ENCODE measurements around the gene CCDC38. TPM values are rescaled to one million over a fixed set of nuclear protein-coding genes. Genes with fewer than 3 reads are reported as not detected.
A peak's percentile ranks its signal among the peaks of the same experiment; 100 is the strongest.
"Not testable (repeated sequence)": the region's sequence is repeated elsewhere in the genome, so short reads cannot be mapped to it uniquely, and the experiment has no call there.

CCDC38 gene
- total RNA-seq, 1 experiment from 2014 or later = 0.35 TPM

DNA sequence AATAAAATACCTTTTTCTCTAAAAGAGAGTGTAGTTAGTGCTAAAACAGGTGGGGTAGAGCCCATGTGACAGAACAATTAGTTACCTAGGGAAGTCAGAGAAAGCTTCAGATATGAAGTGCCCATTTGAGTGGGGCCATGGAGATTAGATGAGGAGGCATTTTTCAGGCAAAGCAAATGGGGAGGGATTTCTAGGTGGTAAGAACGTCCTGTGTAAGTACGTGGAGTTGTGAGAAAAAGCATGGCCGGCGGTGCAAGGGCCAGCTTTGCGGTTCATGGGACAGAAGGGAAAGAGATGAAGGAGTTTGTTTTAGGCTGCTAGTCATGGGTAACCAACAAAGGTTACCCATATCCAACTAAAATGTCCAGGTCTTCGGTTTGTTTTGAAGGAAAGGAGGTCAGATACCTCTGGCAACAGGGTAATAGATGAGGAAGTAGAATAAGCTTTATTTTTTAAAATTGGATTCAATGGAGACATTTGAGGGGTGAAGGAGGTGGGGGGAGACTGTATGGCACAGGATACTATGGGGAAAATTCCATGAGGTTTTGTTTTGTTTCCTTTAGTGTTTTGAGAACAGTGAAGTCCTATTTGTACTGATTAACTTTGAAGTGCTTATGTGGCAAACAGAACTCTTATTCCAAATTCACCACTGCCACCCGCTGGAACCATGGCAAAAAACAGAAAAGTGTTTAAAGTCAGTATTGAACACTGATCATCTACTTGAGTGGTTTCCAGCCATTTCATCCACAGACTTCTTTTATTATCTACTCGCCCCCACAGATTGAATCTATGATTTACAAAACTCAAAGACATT is 93.6 kb downstream of the CCDC38 start:
- H2AFZ ChIP-seq = peak overlapping the region; percentile 58; the same call in 1 of the 2 replicates
- H3K9me3 ChIP-seq (ENCODE audit: insufficient read depth, low read depth) = no peaks in the 10 kb centered on the region
- H3F3A ChIP-seq (ENCODE audit: insufficient read depth, low read depth) = no peaks in the 10 kb centered on the region
- peak; percentile 36 to 49 for DNase-seq
- H3K79me2 ChIP-seq (ENCODE audit: low read depth) = no peaks in the 10 kb centered on the region
- ChIA-PET CTCF (interaction anchor here (0.7 to 1.3 kb wide), 4 partner anchors 31 to 626 kb away, joined by 3 to 9 read pairs (median 8); no protein-coding TSS in a partner anchor), POLR2A (ENCODE audit: unreplicated experiment) (no interaction called here)
- H3K4me3 ChIP-seq = no peak overlapping the region
- no peak overlapping the region for H3K27ac ChIP-seq
- no peaks in the 10 kb centered on the region for H3K9me2 ChIP-seq (ENCODE audit: insufficient read depth)
- no TSS peak for BruUV-seq (replicated peaks)
- H3K36me3 ChIP-seq (ENCODE audit: low read depth) = no peaks in the 10 kb centered on the region
- TF ChIP-seq, protein P1, sequence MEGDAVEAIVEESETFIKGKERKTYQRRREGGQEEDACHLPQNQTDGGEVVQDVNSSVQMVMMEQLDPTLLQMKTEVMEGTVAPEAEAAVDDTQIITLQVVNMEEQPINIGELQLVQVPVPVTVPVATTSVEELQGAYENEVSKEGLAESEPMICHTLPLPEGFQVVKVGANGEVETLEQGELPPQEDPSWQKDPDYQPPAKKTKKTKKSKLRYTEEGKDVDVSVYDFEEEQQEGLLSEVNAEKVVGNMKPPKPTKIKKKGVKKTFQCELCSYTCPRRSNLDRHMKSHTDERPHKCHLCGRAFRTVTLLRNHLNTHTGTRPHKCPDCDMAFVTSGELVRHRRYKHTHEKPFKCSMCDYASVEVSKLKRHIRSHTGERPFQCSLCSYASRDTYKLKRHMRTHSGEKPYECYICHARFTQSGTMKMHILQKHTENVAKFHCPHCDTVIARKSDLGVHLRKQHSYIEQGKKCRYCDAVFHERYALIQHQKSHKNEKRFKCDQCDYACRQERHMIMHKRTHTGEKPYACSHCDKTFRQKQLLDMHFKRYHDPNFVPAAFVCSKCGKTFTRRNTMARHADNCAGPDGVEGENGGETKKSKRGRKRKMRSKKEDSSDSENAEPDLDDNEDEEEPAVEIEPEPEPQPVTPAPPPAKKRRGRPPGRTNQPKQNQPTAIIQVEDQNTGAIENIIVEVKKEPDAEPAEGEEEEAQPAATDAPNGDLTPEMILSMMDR (conservative IDR thresholded peaks at IDR 0.05) = peak; percentile 65
- no peak for TF ChIP-seq EZH2 (IDR thresholded peaks at IDR 0.05; ENCODE audit: low read depth)
- intact Hi-C loops (cut with micrococcal nuclease; ENCODE audit: unreplicated experiment) = loop anchor here (5.0 kb wide), 1 partner anchor 266 kb away; no protein-coding TSS in a partner anchor
- no peak overlapping the region for H3K4me2 ChIP-seq
- H3K4me1 ChIP-seq (replicated peaks; ENCODE audit: insufficient read depth) = no peaks in the 10 kb centered on the region
- H4K20me1 ChIP-seq (ENCODE audit: insufficient read depth) = no peaks in the 10 kb centered on the region
- H3K27me3 ChIP-seq (ENCODE audit: insufficient read depth, low read depth) = no peaks in the 10 kb centered on the region

DNA sequence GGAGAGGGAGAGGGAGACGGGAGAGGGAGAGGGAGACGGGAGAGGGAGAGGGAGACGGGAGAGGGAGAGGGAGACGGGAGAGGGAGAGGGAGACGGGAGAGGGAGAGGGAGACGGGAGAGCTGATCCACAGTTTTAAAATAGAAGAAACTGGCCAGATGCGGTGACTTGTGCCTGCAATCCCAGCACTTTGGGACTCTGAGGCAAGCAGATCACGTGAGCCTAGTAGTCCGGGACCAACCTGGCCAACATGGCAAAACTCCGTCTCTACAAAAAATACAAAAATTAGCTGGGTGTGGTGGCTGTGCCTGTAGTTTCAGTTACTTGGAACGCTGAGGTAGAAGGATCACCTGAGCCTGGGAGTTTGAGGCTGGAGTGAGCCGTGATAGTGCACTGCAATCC is 100.0 kb downstream of the CCDC38 start:
- intact Hi-C loops (cut with micrococcal nuclease; ENCODE audit: unreplicated experiment); H3K4me3 ChIP-seq; H3K9me3 ChIP-seq (ENCODE audit: insufficient read depth, low read depth); DNase-seq; H3K4me2 ChIP-seq; POLR2A ChIA-PET (ENCODE audit: unreplicated experiment); H3K36me3 ChIP-seq (ENCODE audit: low read depth); H2AFZ ChIP-seq; H3F3A ChIP-seq (ENCODE audit: insufficient read depth, low read depth); H3K4me1 ChIP-seq (replicated peaks; ENCODE audit: insufficient read depth); BruUV-seq (replicated peaks); CTCF ChIA-PET; H3K9me2 ChIP-seq (ENCODE audit: insufficient read depth); H3K79me2 ChIP-seq (ENCODE audit: low read depth); H3K27ac ChIP-seq; H4K20me1 ChIP-seq (ENCODE audit: insufficient read depth); H3K27me3 ChIP-seq (ENCODE audit: insufficient read depth, low read depth): not testable (repeated sequence)

DNA sequence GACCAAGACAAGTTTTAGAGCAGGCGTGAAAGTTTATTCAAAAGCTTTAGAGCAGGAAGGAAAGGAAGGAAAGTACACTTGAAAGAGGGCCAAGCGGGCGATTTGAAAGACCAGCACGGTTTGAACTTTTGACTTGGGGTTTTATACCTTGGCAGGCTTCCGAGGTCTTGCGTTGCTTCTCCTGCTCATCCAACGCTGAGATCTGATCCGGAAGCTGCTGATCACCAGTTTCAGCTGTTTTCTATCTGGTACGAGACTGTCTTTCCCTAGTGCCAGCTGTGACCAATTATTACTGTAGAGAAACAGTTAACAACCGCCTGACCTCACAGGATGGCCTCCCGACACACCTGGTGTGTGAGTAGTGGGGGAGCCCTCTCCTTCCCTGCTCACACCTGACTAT is 104.3 kb downstream of the CCDC38 start:
- Histone ChIP-seq H3K9me3 (ENCODE audit: insufficient read depth, low read depth) (no peaks in the 10 kb centered on the region), H3K9me2 (ENCODE audit: insufficient read depth) (no peaks in the 10 kb centered on the region), H3K4me1 (replicated peaks; ENCODE audit: insufficient read depth) (peaks cover 21% of the 10 kb centered on the region), H3K27me3 (ENCODE audit: insufficient read depth, low read depth) (no peaks in the 10 kb centered on the region), H3K79me2 (ENCODE audit: low read depth) (no peaks in the 10 kb centered on the region), H3K27ac (no peak overlapping the region), H3K4me2 (no peak overlapping the region), H2AFZ (no peak overlapping the region), H3K4me3 (no peak overlapping the region), H3F3A (ENCODE audit: insufficient read depth, low read depth) (peaks cover 13% of the 10 kb centered on the region; the same call in 1 of the 2 replicates), H4K20me1 (ENCODE audit: insufficient read depth) (no peaks in the 10 kb centered on the region), H3K36me3 (ENCODE audit: low read depth) (no peaks in the 10 kb centered on the region)
- no TSS peak for BruUV-seq (replicated peaks)
- CTCF ChIA-PET = interaction anchor here (0.6 kb wide), 1 partner anchor 49 kb away, joined by 3 read pairs; no protein-coding TSS in a partner anchor
- POLR2A ChIA-PET (ENCODE audit: unreplicated experiment) = no interaction called here
- DNase-seq = peak in 1 of 2 experiments; percentile 24
- intact Hi-C loops (cut with micrococcal nuclease; ENCODE audit: unreplicated experiment) = no loop called here
- TF ChIP-seq EZH2 (IDR thresholded peaks at IDR 0.05; ENCODE audit: low read depth) = no peak
- TF ChIP-seq, protein P1 (conservative IDR thresholded peaks at IDR 0.05) = no peak
